Dermis microvascular lymphatic vessel endothelial cell (primary cell): ENCODE results near the gene SLC7A5. TPM values are rescaled to one million over a fixed set of nuclear protein-coding genes. Genes with fewer than 3 reads are reported as not detected.
"Not testable (repeated sequence)": the region's sequence is repeated elsewhere in the genome, so short reads cannot be mapped to it uniquely, and the experiment has no call there.

Experiments
- DNase-seq, 2 donors: peaks; one replicate each; pipeline versions ENCODE4 v3.0.0 to v3.0.0-alpha.2; 2010; ENCODE audit warnings: low read depth in 2 of 2
- total RNA-seq: library from RNA; depleted of rRNA; stranded (reverse); fragments of >200 nt; gene quantifications from 2 replicates; pipeline ENCODE4 v1.2.1, GENCODE V29; 2014

The SLC7A5 gene
- total RNA-seq, 1 donor from 2014 or later = 2.7 TPM

- DNase-seq = not testable (repeated sequence)
These were observed 7.8 kb downstream of the SLC7A5 start for GRCh38 chr16:87861300-87862099.

- peak in 1 of 2 donors; percentile 73 for DNase-seq
These were observed 8.6 kb downstream of the SLC7A5 start for GRCh38 chr16:87860553-87861299.

DNA sequence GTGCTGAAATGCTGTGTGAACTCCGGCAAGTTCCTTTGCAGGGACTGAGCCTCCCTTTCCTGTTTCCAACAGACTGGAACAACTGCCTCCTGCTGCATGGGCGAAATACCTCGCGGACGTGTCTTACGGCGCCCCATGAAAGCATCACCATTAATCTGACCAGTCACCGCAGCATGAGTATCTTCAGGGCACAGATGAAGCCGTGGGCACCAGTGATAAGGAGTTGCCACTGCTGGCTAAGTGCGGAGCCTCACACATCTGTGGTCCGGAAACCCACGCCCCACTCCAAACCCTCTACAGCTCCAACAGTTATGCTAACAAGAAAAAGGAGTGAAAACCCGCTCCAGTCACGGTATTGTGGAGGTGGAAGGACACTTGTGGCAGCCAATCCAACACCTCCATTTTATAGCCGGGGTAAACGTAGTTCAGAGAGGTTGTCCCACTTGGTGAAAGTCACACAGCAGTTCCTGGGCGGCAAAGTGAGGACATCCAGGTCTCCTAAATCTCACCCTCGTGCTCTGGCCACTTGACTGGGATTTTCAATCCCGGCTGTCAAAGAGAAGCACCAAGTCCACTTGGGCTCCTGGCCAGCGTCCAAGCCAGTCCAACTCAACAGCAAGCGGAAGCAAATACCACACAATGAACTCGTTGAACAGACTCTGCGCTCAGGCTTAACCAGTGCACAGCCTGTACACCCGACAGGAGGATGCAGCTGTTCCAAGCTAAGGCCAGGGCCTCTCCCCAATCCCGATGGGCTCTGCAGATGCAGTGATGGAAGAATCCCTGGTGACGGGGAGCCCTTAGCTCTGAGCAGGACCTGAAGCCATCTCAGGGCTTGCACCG lies 10.9 kb downstream of the SLC7A5 start:
- peak in 1 of 2 donors; percentile 40 for DNase-seq

DNA sequence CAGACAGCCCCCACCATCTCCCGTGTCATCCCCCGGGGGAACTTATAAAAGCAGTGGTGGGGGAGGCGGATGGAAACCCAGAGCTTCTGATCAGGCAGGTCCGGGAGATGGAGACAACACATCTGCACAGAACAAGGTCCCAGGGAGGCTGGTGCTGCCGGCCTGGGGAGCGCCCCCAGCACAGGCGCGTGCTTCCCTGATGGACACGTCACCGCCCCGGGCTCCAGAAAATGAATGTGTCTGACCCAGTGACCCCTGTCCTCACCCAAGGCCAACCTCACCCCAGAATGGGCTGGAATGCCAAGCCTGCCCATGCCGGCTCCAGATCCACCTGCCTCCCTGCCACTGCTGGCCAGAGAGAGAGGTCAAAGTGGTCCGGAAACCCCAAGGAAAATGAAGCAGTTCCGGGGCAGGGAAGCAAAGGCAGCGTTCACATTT lies 12.5 kb downstream of the SLC7A5 start:
- DNase-seq = peak in 1 of 2 donors; percentile 29

GRCh38 chr16:87855852-87856715 lies 13.2 kb downstream of the SLC7A5 start:
- peak in 1 of 2 donors; percentile 55 for DNase-seq

GRCh38 chr16:87854907-87855683 lies 14.2 kb downstream of the SLC7A5 start:
- no peak for DNase-seq

DNA sequence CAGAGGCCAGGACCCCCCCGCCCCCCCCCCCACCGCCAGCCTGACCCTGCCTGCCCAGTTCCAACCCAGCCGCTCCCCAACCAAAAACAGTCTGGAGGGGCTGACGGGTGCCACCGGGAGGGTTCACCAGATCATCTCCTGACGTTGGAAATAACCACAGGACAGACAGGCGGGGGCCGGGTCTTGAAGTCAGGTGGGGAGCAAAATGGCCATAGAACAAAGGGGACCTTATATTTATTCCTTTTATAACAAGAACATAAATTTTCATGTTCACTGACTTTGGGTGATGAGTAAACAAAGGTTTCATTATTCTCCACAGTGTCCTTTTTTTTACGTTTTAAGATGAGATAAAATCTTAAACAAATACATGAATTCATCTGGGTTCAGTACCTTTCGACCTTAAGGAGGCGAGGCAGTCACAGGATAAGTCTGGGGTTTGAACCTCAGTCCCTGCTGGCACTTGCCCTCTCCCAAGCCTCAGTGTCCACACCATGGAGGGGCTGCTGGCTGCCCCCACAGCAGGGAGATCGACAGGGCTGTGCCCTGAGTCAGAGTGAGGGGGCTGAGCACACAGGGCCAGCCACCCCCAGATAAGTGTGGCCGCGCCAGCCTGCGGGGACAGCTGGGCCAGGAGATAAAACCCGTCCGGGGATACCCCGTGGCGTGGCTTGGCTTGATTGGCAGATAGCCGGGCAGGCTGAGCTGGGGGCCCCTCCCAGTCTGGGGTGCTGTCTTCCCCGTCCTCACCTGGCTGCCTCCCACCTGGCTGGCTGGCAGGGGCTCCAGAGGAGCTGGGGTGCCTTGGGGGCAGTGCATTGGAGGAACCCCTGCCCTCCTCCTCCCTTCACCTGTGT lies 15.0 kb downstream of the SLC7A5 start:
- no peak for DNase-seq

DNA sequence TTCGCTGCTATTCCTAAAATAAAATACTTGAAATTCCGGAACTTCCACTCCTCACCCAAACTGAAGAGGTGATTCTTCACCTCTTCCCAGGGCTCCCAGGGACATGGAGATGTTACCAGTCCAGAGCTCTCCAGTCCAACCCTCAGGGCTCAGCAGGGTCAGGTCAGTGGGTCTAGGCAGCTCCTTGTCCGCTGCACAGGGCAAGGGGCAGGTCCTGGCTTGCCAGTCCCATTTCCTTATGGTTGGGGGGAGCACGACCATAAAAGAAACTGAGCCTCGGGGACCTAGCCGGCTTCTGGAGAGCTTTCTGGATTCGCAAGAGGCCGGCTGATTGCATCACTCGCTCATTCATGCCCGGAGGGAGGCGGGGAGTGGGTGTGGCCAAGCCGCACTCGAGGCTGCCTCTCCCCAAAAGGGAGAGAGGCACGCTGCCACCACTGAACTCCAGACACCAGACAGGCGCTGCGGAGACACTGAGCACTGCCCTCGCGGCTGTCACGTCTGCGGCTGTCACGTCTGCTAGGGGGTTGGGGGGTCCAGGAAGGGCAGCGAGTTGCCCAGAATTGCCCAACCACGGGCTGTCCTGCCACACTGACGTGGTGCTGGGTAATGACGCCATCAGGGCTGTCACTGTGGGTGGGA lies 15.8 kb downstream of the SLC7A5 start:
- peak in 1 of 2 donors; percentile 83 for DNase-seq

- DNase-seq = no peak
These were observed 17.7 kb downstream of the SLC7A5 start for GRCh38 chr16:87851601-87852000.

GRCh38 chr16:87851141-87851587 lies 18.1 kb downstream of the SLC7A5 start:
- DNase-seq = no peak

GRCh38 chr16:87850009-87851006 lies 19.0 kb downstream of the SLC7A5 start:
- DNase-seq = peak in 1 of 2 donors; percentile 58

DNA sequence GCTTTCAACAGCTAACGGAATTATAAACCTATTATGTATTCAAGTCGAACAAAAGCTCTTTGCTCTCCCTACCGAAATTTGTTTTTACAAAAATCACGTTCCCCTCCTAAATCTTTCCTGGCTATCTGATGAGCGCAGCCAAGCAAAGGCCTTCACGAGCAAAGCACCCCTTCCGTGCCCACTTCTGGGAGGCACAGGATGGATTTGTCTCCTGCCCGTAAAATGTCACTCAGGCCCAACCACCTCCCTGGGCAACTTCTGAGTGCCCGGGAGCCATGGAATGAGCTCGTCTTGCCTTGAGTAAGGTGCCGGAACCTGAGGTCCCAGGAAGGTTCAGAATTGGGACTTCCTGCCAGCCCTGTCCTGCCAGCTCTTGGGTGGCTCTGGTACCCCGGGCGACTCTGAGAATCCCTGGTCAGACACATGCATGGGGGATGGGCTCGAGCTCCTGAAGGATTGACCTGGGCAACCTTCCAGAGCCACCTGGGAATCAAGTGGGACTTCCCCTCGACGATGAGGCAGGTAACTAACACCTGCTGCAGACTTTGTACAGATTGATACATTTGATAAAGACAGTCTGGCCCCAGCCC lies 19.8 kb downstream of the SLC7A5 start:
- no peak for DNase-seq

- no peak for DNase-seq
These were observed 20.5 kb downstream of the SLC7A5 start for GRCh38 chr16:87848676-87849345.

DNA sequence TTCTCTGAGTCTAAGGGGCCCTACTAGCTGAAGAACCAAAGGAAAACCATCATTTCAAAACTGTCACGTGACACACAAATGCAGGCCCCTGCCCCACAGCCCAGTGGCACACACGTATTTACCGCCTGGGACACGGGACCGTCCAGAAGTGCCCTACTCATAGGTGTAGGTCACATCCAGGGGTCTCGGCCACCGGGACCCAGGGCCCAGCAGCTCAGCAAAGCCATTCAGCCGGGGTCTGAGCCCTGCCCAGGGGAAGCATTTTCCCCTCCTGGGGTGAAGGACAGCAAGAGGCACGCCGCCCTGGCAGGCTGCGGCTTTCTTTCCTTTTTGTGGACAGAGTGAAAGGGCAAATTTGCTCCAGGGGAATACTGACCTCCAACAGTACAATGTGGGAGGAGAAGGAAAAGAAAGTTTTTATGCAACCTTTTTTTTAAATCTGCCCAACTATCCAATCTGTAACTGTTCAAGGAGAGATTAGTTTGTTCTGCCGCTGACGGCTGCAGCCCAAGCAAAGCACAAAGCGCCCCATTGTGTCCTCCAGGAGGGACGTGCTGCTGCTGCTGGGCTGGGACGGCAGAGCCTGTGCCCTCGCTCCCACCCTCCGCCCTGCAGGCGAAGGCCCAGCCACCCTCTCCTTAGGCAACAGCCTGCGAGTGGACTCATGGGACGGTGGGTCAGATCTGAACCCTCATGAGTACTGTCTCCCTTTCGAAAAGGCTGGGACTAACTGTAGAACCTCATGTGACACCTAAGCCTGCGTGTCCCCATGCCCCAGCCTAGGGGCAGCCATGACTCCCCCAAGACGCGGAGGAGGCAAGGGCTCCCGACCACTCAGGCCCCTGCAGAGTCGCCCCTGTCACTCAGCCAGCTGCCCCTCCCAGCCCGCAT lies 21.3 kb downstream of the SLC7A5 start:
- no peak for DNase-seq

DNA sequence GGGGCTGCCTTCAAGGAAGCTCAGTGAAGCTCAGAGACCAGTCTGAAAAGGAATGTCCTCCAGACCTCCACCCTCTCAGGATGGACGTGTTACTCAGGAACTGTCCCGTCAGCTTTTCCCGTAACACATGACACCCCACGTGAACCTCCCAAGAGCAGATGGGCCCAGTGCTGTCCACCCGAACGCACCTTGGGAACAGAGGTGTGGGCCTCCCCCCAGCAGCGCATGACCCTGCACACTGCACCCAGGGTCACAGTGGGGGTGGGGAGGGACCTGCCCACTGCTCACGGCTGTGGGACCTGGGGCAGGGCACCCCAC lies 21.9 kb downstream of the SLC7A5 start:
- no peak for DNase-seq
